C4-2B (cell line): ENCODE data around the gene PCDHA10.

Experiments used
- CTCF ChIP-seq: fragments of 450-650 bp; conservative IDR thresholded peaks from 2 replicates; pipeline ENCODE4 v1.5.1; 2017; ENCODE audit warnings: mild to moderate bottlenecking
- ZFX ChIP-seq: fragments of 450-650 bp; IDR thresholded peaks from 2 replicates; pipeline ENCODE4 v1.6.1; 2017

- TF ChIP-seq CTCF, result no peak
- no peak for TF ChIP-seq ZFX
These were observed 7.0 kb downstream of the PCDHA10 start for GRCh38 chr5:140862441-140863295.
